ENCODE data around the gene RFLNA. TPM values are rescaled to one million over a fixed set of nuclear protein-coding genes. Genes with fewer than 3 reads are reported as not detected.

The RFLNA gene
- polyA plus RNA-seq, 10 donors: 2.7 to 17.5 (median 7.9) TPM

- no peak for DNase-seq
Observed at GRCh38 chr12:124357616-124358015, 62.7 kb downstream of the RFLNA start.

- no peak for DNase-seq
Observed at GRCh38 chr12:124358572-124358971, 63.7 kb downstream of the RFLNA start.

- peak; percentile 33 to 91 (median 78) for DNase-seq
Observed at GRCh38 chr12:124359671-124360581, 65.0 kb downstream of the RFLNA start.

- DNase-seq: no peak
Observed at GRCh38 chr12:124361074-124361970, 66.4 kb downstream of the RFLNA start.

GRCh38 chr12:124361996-124362395 is 67.1 kb downstream of the RFLNA start:
- DNase-seq: no peak

GRCh38 chr12:124363353-124363965 is 68.6 kb downstream of the RFLNA start:
- peak in 1 of 3 donors; percentile 67 for DNase-seq

GRCh38 chr12:124364543-124364942 is 69.7 kb downstream of the RFLNA start:
- no peak for DNase-seq
